GM23338 (cell line): ENCODE measurements around the gene SRRM2. TPM values are rescaled to one million over a fixed set of nuclear protein-coding genes. Genes with fewer than 3 reads are reported as not detected.

Source experiments
- ATAC-seq: fragments of 200-7000 bp; cut with Tn5 transposase; 3 replicates; pipeline ENCODE4 v1.9.1; 2020
- DNase-seq: peaks from one replicate; pipeline ENCODE4 v3.0.0-alpha.2; 2015; ENCODE audit warnings: low spot score
- H2AFZ ChIP-seq: fragments of 200-600 bp; sonication (generic); 2 replicates; pipeline ENCODE4 v1.8.0; 2016; ENCODE audit warnings: antibody characterized with exemption, mild to moderate bottlenecking, moderate library complexity
- H3F3A ChIP-seq: fragments of 200-600 bp; sonication (generic); replicated peaks from 2 replicates; pipeline ENCODE4 v1.8.0; 2017; ENCODE audit warnings: antibody characterized with exemption, mixed run types, low read depth
- H3K27ac ChIP-seq: fragments of 200-600 bp; sonication (generic); 2 replicates; pipeline ENCODE4 v1.6.1; 2016; ENCODE audit warnings: low read depth
- H3K27me3 ChIP-seq: fragments of 200-600 bp; sonication (generic); 2 replicates; pipeline ENCODE4 v1.8.0; 2016; ENCODE audit warnings: mild to moderate bottlenecking, mixed run types, moderate library complexity; ENCODE audit not compliant: insufficient read depth
- H3K36me3 ChIP-seq: fragments of 200-600 bp; sonication (generic); 2 replicates; pipeline ENCODE4 v1.8.0; 2016; ENCODE audit warnings: mild to moderate bottlenecking; ENCODE audit not compliant: insufficient read depth
- H3K4me1 ChIP-seq: fragments of 200-600 bp; sonication (generic); 2 replicates; pipeline ENCODE4 v1.8.0; 2016; ENCODE audit warnings: mild to moderate bottlenecking, moderate library complexity; ENCODE audit not compliant: insufficient read depth
- H3K4me2 ChIP-seq: fragments of 200-600 bp; sonication (generic); 2 replicates; pipeline ENCODE4 v1.7.1; 2017; ENCODE audit warnings: mixed run types
- H3K4me3 ChIP-seq: fragments of 200-600 bp; sonication (generic); 2 replicates; pipeline ENCODE4 v1.6.1; 2016; ENCODE audit warnings: mixed run types
- H3K79me2 ChIP-seq: fragments of 200-600 bp; sonication (generic); replicated peaks from 2 replicates; pipeline ENCODE4 v1.8.0; 2017; ENCODE audit warnings: mild to moderate bottlenecking; ENCODE audit not compliant: insufficient read depth
- H3K9me2 ChIP-seq: fragments of 200-600 bp; sonication (generic); 2 replicates; pipeline ENCODE4 v1.8.0; 2017; ENCODE audit not compliant: insufficient read depth
- H4K20me1 ChIP-seq: fragments of 200-600 bp; sonication (generic); replicated peaks from 2 replicates; pipeline ENCODE4 v1.8.0; 2017; ENCODE audit warnings: mild to moderate bottlenecking; ENCODE audit not compliant: insufficient read depth
- H3K27ac Mint-ChIP-seq: 2 replicates; pipeline ENCODE4 v1.8.0; 2020; ENCODE audit warnings: inconsistent platforms, mild to moderate bottlenecking, moderate library complexity, mixed read lengths
- H3K27me3 Mint-ChIP-seq: 3 replicates; pipeline ENCODE4 v1.8.0; 2022; ENCODE audit warnings: low read depth, mild to moderate bottlenecking, moderate library complexity, mixed read lengths, inconsistent platforms; ENCODE audit not compliant: insufficient read depth, poor library complexity
- H3K36me3 Mint-ChIP-seq: 3 replicates; pipeline ENCODE4 v1.8.0; 2021; ENCODE audit warnings: low read depth, mild to moderate bottlenecking, inconsistent platforms, moderate library complexity, mixed read lengths
- H3K4me1 Mint-ChIP-seq: 3 replicates; pipeline ENCODE4 v1.8.0; 2020; ENCODE audit warnings: mild to moderate bottlenecking, inconsistent platforms, mixed read lengths
- H3K4me3 Mint-ChIP-seq: 3 replicates; pipeline ENCODE4 v1.8.0; 2021; ENCODE audit warnings: moderate library complexity, mild to moderate bottlenecking, inconsistent platforms, mixed read lengths
- H3K9me3 Mint-ChIP-seq: 3 replicates; pipeline ENCODE4 v1.8.0; 2020; ENCODE audit warnings: moderate library complexity, mild to moderate bottlenecking, inconsistent platforms, mixed read lengths
- CREB1 ChIP-seq: fragments of 250-450 bp; sonication (Bioruptor Pico); IDR thresholded peaks from 2 replicates; pipeline ENCODE4 v1.5.0; 2020; ENCODE audit warnings: low read depth, mild to moderate bottlenecking, moderate library complexity
- CTCF ChIP-seq, 2 experiments: fragments of 200-600 bp in 1 of 2; sonication (generic) in 1 of 2; conservative IDR thresholded peaks; 2 replicates each; pipeline versions ENCODE4 v1.5.1 to v1.6.1; 2016 to 2017; ENCODE audit warnings: antibody characterized with exemption in 2 of 2, low read depth in 2 of 2, mild to moderate bottlenecking in 2 of 2, moderate library complexity in 1 of 2
- ETS1 ChIP-seq: IDR thresholded peaks from 2 replicates; pipeline ENCODE4 v1.6.1; 2016; ENCODE audit warnings: antibody characterized with exemption
- EZH2 ChIP-seq: fragments of 200-600 bp; sonication (generic); IDR thresholded peaks from one replicate; pipeline ENCODE4 v1.8.0; 2017; ENCODE audit warnings: antibody characterized with exemption, mild to moderate bottlenecking, low read depth; ENCODE audit not compliant: unreplicated experiment
- EZH2phosphoT487 ChIP-seq: fragments of 200-600 bp; sonication (generic); IDR thresholded peaks from one replicate; pipeline ENCODE4 v1.8.1; 2018; ENCODE audit warnings: antibody characterized with exemption; ENCODE audit not compliant: unreplicated experiment
- JUNB ChIP-seq: IDR thresholded peaks from one replicate; pipeline ENCODE4 v1.6.1; 2016; ENCODE audit warnings: antibody characterized with exemption; ENCODE audit not compliant: unreplicated experiment
- NANOG ChIP-seq: IDR thresholded peaks from 2 replicates; pipeline ENCODE4 v1.6.1; 2016; ENCODE audit warnings: antibody characterized with exemption, borderline replicate concordance
- POLR2AphosphoS5 ChIP-seq: IDR thresholded peaks from 2 replicates; pipeline ENCODE4 v1.6.1; 2016; ENCODE audit warnings: antibody characterized with exemption, low read depth
- REST ChIP-seq: IDR thresholded peaks from one replicate; pipeline ENCODE4 v1.6.1; 2018; ENCODE audit warnings: antibody characterized with exemption; ENCODE audit not compliant: unreplicated experiment
- STAT1 ChIP-seq: IDR thresholded peaks from one replicate; pipeline ENCODE4 v1.6.1; 2016; ENCODE audit warnings: antibody characterized with exemption; ENCODE audit not compliant: unreplicated experiment
- ZNF114 ChIP-seq: fragments of 250-450 bp; sonication (Bioruptor Pico); IDR thresholded peaks from 2 replicates; pipeline ENCODE4 v1.5.0; 2020; ENCODE audit warnings: mild to moderate bottlenecking, moderate library complexity
- ZNF331 ChIP-seq: fragments of 250-450 bp; sonication (Bioruptor Pico); IDR thresholded peaks from 2 replicates; pipeline ENCODE4 v1.5.0; 2020; ENCODE audit warnings: low read depth, mild to moderate bottlenecking, moderate library complexity
- polyA plus RNA-seq: library from polyadenylated mRNA; unstranded; fragments of >200 nt; fragmentation: Nextera tagmentation; extraction: Ambion mirVana; gene quantifications from 2 replicates; pipeline ENCODE4 v1.2.1, GENCODE V29; 2016
- total RNA-seq: library from RNA; depleted of rRNA; stranded (reverse); fragments of >200 nt; shearing (Covaris generic); gene quantifications from 2 replicates; pipeline ENCODE4 v1.2.3, GENCODE V29; 2014

SRRM2 gene
- total and polyA plus RNA-seq, 2 experiments from 2014 or later, result 308 to 893 TPM

- TF ChIP-seq CTCF (conservative IDR thresholded peaks at IDR 0.05; ENCODE audit: low read depth in 2 of 2) (no peak), STAT1 (no peak), NANOG (no peak), ZNF331 (CRISPR knock-in tag) (no peak)
Measured at GRCh38 chr16:2814551-2815298, 62.3 kb downstream of the SRRM2 start (continued).

GRCh38 chr16:2815299-2815771, 62.9 kb downstream of the SRRM2 start:
- Histone ChIP-seq H3K27ac (no peak overlapping the region), H3K4me1 (no peaks in the 10 kb centered on the region; the same call in 1 of the 2 replicates), H3K9me2 (no peaks in the 10 kb centered on the region), H3K4me2 (no peak overlapping the region), H4K20me1 (no peaks in the 10 kb centered on the region), H2AFZ (no peak overlapping the region), H3K36me3 (no peaks in the 10 kb centered on the region), H3K27me3 (no peaks in the 10 kb centered on the region), H3K79me2 (no peaks in the 10 kb centered on the region), H3K4me3 (no peak overlapping the region), H3F3A (no peaks in the 10 kb centered on the region)
- DNase-seq (no peak), ATAC-seq (no peak)
- H3K4me3 Mint-ChIP-seq, result no peak overlapping the region
- H3K27ac Mint-ChIP-seq, result no peak overlapping the region
- H3K27me3 Mint-ChIP-seq, result peaks cover 11% of the 10 kb centered on the region
- H3K36me3 Mint-ChIP-seq, result no peaks in the 10 kb centered on the region
- H3K9me3 Mint-ChIP-seq, result no peaks in the 10 kb centered on the region
- TF ChIP-seq CREB1 (CRISPR knock-in tag), result no peak
- TF ChIP-seq REST, result no peak
- no peak for TF ChIP-seq ZNF114 (CRISPR knock-in tag)
- TF ChIP-seq JUNB, result no peak
- TF ChIP-seq EZH2, result no peak
- TF ChIP-seq NANOG, result no peak
- TF ChIP-seq POLR2AphosphoS5, result no peak
- TF ChIP-seq ETS1, result no peak
- TF ChIP-seq EZH2phosphoT487, result no peak
- no peak for TF ChIP-seq CTCF (conservative IDR thresholded peaks at IDR 0.05; ENCODE audit: low read depth in 2 of 2)
- no peaks in the 10 kb centered on the region for H3K4me1 Mint-ChIP-seq
